HUDEP-2 (cell line): ENCODE measurements around the gene ZSCAN10.

Experiments used
- DNase-seq, 76 experiments: peaks; one replicate each; lab custom pipeline; 2025; ENCODE audit not compliant: unreplicated experiment in 76 of 76; lab: John Stamatoyannopoulos, UW

Gene ZSCAN10

GRCh38 chr16:3112058-3112880, 13.2 kb upstream of the ZSCAN10 start, which contains the start of gene ZNF205:
Gene ZNF205 (plus strand): TSS chr16:3112586. CDS start chr16:3113431, 845 bp downstream.
- peak in 28 of 76 experiments; percentile 3 to 52 (median 20) for DNase-seq

GRCh38 chr16:3106205-3106928, 7.3 kb upstream of the ZSCAN10 start:
- DNase-seq, result peak in 74 of 76 experiments; percentile 25 to 94 (median 88)

- DNase-seq, result peak in 8 of 76 experiments; percentile 6 to 19 (median 10)
Observed at GRCh38 chr16:3101841-3102470, 2.9 kb upstream of the ZSCAN10 start.

GRCh38 chr16:3101018-3101840, 2.1 kb upstream of the ZSCAN10 start:
- DNase-seq, result peak in 45 of 76 experiments; percentile 5 to 66 (median 27)

- peak in 75 of 76 experiments; percentile 16 to 96 (median 90) for DNase-seq
Observed at GRCh38 chr16:3099732-3100499, 822 bp upstream of the ZSCAN10 start.

- DNase-seq, result no peak
Observed at GRCh38 chr16:3099395-3099731, 269 bp upstream of the ZSCAN10 start.

GRCh38 chr16:3097266-3097665, 1.8 kb downstream of the ZSCAN10 start:
- DNase-seq, result no peak

GRCh38 chr16:3096362-3096761, 2.7 kb downstream of the ZSCAN10 start:
- no peak for DNase-seq

GRCh38 chr16:3095869-3096268, 3.2 kb downstream of the ZSCAN10 start:
- DNase-seq, result peak in 52 of 76 experiments; percentile 6 to 68 (median 34)

GRCh38 chr16:3094289-3095027, 4.6 kb downstream of the ZSCAN10 start:
- DNase-seq, result peak in 49 of 76 experiments; percentile 2 to 71 (median 30)

- no peak for DNase-seq
Observed at GRCh38 chr16:3092501-3092941, 6.6 kb downstream of the ZSCAN10 start.

GRCh38 chr16:3091551-3091950, 7.5 kb downstream of the ZSCAN10 start:
- DNase-seq, result no peak

- no peak for DNase-seq
Observed at GRCh38 chr16:3089717-3090592, 9.1 kb downstream of the ZSCAN10 start.

- DNase-seq, result no peak
Observed at GRCh38 chr16:3088925-3089716, 10.0 kb downstream of the ZSCAN10 start.

- no peak for DNase-seq
Observed at GRCh38 chr16:3088450-3088849, 10.6 kb downstream of the ZSCAN10 start.

- DNase-seq, result peak in 2 of 76 experiments; percentile 5 to 10
Observed at GRCh38 chr16:3087243-3088235, 11.6 kb downstream of the ZSCAN10 start.
